ENCODE measurements around the gene DNAAF3.
A peak's percentile ranks its signal among the peaks of the same experiment; 100 is the strongest.

DNAAF3 gene

DNA sequence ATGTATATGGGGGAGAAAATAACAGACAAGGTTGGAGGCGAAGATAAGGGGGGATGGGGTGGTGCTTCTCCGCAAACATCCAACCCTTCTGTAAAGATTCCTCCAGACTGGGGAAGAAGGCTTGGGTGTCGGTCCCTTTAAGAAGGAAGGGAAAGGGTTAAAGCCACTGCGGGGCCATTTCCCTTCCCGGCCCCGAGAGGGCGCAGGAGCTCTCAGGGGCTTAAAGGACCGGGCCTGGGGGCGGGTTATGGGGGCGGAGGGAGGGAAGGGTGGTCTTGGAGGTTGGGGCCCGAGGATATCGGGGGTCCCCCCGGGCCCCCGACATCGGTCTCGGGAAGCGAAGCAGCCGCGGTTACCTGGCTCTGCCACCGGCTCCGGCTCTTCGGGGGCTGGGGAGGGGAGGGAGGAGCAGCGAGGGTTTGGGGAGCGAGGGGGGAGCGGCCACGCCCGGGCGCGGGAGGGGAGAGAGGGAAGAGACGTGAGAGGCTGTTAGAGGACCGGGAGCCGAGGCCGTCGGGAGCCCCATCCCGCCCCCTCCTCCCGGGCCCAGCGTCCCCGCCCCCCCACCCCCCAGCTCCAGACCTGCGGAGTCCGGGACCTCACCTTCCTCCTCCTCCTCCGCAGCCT lies 20.2 kb downstream of the DNAAF3 start (continued):
- no peak for TF ChIP-seq AEBP2 (tag by site-specific recombination; IDR thresholded peaks at IDR 0.05; ENCODE audit: borderline replicate concordance)
- TF ChIP-seq PATZ1 (tag by site-specific recombination; IDR thresholded peaks at IDR 0.05) = peak; percentile 92
- no peak for TF ChIP-seq ZNF837 (tag by site-specific recombination; IDR thresholded peaks at IDR 0.05)
- peak; percentile 79 for TF ChIP-seq KLF8 (tag by site-specific recombination; IDR thresholded peaks at IDR 0.05)
- no peak for TF ChIP-seq ZNF707 (tag by site-specific recombination; IDR thresholded peaks at IDR 0.05)
- TF ChIP-seq ZNF513 (tag by site-specific recombination; IDR thresholded peaks at IDR 0.05) = peak; percentile 29; the same call in 1 of the 2 replicates
- no peak for TF ChIP-seq ZNF433 (tag by site-specific recombination; IDR thresholded peaks at IDR 0.05; ENCODE audit: low read depth)
- peak; percentile 7; the same call in 1 of the 2 replicates for TF ChIP-seq GLIS2 (tag by site-specific recombination; IDR thresholded peaks at IDR 0.05)
- no peak for TF ChIP-seq ZNF600 (tag by site-specific recombination; IDR thresholded peaks at IDR 0.05)
- 0 out of 2 replicates have a peak, but pooled peaks have one; percentile 49 for TF ChIP-seq ZNF660 (tag by site-specific recombination; IDR thresholded peaks at IDR 0.05)
- TF ChIP-seq, protein P1, sequence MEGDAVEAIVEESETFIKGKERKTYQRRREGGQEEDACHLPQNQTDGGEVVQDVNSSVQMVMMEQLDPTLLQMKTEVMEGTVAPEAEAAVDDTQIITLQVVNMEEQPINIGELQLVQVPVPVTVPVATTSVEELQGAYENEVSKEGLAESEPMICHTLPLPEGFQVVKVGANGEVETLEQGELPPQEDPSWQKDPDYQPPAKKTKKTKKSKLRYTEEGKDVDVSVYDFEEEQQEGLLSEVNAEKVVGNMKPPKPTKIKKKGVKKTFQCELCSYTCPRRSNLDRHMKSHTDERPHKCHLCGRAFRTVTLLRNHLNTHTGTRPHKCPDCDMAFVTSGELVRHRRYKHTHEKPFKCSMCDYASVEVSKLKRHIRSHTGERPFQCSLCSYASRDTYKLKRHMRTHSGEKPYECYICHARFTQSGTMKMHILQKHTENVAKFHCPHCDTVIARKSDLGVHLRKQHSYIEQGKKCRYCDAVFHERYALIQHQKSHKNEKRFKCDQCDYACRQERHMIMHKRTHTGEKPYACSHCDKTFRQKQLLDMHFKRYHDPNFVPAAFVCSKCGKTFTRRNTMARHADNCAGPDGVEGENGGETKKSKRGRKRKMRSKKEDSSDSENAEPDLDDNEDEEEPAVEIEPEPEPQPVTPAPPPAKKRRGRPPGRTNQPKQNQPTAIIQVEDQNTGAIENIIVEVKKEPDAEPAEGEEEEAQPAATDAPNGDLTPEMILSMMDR (tag by site-specific recombination; IDR thresholded peaks at IDR 0.05) = peak; percentile 61; the same call in 1 of the 2 replicates
- no peak for TF ChIP-seq ZNF114 (tag by site-specific recombination; IDR thresholded peaks at IDR 0.05)
- no peak for TF ChIP-seq ZNF488 (tag by site-specific recombination; IDR thresholded peaks at IDR 0.05)
- TF ChIP-seq, protein P2, sequence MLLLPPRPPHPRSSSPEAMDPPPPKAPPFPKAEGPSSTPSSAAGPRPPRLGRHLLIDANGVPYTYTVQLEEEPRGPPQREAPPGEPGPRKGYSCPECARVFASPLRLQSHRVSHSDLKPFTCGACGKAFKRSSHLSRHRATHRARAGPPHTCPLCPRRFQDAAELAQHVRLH (tag by site-specific recombination; IDR thresholded peaks at IDR 0.05) = no peak
- TF ChIP-seq, protein P3, sequence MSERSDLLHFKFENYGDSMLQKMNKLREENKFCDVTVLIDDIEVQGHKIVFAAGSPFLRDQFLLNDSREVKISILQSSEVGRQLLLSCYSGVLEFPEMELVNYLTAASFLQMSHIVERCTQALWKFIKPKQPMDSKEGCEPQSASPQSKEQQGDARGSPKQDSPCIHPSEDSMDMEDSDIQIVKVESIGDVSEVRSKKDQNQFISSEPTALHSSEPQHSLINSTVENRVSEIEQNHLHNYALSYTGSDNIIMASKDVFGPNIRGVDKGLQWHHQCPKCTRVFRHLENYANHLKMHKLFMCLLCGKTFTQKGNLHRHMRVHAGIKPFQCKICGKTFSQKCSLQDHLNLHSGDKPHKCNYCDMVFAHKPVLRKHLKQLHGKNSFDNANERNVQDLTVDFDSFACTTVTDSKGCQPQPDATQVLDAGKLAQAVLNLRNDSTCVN (tag by site-specific recombination; optimal IDR thresholded peaks at IDR 0.05) = peak; percentile 17
- no peak for TF ChIP-seq ZNF302 (tag by site-specific recombination; IDR thresholded peaks at IDR 0.05; ENCODE audit: low read depth)
- TF ChIP-seq, protein P4, sequence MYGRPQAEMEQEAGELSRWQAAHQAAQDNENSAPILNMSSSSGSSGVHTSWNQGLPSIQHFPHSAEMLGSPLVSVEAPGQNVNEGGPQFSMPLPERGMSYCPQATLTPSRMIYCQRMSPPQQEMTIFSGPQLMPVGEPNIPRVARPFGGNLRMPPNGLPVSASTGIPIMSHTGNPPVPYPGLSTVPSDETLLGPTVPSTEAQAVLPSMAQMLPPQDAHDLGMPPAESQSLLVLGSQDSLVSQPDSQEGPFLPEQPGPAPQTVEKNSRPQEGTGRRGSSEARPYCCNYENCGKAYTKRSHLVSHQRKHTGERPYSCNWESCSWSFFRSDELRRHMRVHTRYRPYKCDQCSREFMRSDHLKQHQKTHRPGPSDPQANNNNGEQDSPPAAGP (tag by site-specific recombination; IDR thresholded peaks at IDR 0.05) = peak; percentile 46
- TF ChIP-seq ZNF571 (tag by site-specific recombination; IDR thresholded peaks at IDR 0.05) = no peak
- no peak; the same call in 1 of the 2 replicates for TF ChIP-seq ZNF24 (tag by site-specific recombination; IDR thresholded peaks at IDR 0.05)
- no peak for TF ChIP-seq ZNF626 (tag by site-specific recombination; IDR thresholded peaks at IDR 0.05)
- TF ChIP-seq, protein P5, sequence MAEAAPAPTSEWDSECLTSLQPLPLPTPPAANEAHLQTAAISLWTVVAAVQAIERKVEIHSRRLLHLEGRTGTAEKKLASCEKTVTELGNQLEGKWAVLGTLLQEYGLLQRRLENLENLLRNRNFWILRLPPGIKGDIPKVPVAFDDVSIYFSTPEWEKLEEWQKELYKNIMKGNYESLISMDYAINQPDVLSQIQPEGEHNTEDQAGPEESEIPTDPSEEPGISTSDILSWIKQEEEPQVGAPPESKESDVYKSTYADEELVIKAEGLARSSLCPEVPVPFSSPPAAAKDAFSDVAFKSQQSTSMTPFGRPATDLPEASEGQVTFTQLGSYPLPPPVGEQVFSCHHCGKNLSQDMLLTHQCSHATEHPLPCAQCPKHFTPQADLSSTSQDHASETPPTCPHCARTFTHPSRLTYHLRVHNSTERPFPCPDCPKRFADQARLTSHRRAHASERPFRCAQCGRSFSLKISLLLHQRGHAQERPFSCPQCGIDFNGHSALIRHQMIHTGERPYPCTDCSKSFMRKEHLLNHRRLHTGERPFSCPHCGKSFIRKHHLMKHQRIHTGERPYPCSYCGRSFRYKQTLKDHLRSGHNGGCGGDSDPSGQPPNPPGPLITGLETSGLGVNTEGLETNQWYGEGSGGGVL (tag by site-specific recombination; IDR thresholded peaks at IDR 0.05) = peak; percentile 60
- TF ChIP-seq SP3 (tag by site-specific recombination; IDR thresholded peaks at IDR 0.05) = peak; percentile 52
- TF ChIP-seq ZFP41 (tag by site-specific recombination; IDR thresholded peaks at IDR 0.05; ENCODE audit: borderline replicate concordance) = no peak
- TF ChIP-seq, protein P6, sequence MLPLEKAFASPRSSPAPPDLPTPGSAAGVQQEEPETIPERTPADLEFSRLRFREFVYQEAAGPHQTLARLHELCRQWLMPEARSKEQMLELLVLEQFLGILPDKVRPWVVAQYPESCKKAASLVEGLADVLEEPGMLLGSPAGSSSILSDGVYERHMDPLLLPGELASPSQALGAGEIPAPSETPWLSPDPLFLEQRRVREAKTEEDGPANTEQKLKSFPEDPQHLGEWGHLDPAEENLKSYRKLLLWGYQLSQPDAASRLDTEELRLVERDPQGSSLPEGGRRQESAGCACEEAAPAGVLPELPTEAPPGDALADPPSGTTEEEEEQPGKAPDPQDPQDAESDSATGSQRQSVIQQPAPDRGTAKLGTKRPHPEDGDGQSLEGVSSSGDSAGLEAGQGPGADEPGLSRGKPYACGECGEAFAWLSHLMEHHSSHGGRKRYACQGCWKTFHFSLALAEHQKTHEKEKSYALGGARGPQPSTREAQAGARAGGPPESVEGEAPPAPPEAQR (tag by site-specific recombination; IDR thresholded peaks at IDR 0.05) = 0 out of 2 replicates have a peak, but pooled peaks have one; percentile 27
- no peak for TF ChIP-seq ZNF776 (tag by site-specific recombination; IDR thresholded peaks at IDR 0.05; ENCODE audit: borderline replicate concordance)

Data from HEK293 (cell line).